NT2/D1 (cell line): Measurements from ENCODE around the gene SLC28A2.
"Not testable (repeated sequence)": the region's sequence is repeated elsewhere in the genome, so short reads cannot be mapped to it uniquely, and the experiment has no call there.

ENCODE experiments used
- SUZ12 ChIP-seq: IDR thresholded peaks from 2 replicates; pipeline ENCODE4 v1.6.1; 2011; ENCODE audit not compliant: insufficient read length, insufficient read depth; ENCODE audit errors: extremely low read depth
- YY1 ChIP-seq: IDR thresholded peaks from 2 replicates; pipeline ENCODE4 v1.6.1; 2011; ENCODE audit not compliant: insufficient read length, insufficient read depth
- ZNF274 ChIP-seq: IDR thresholded peaks from 2 replicates; pipeline ENCODE4 v1.6.1; 2011; ENCODE audit warnings: mild to moderate bottlenecking, low read depth, low read length

DNA sequence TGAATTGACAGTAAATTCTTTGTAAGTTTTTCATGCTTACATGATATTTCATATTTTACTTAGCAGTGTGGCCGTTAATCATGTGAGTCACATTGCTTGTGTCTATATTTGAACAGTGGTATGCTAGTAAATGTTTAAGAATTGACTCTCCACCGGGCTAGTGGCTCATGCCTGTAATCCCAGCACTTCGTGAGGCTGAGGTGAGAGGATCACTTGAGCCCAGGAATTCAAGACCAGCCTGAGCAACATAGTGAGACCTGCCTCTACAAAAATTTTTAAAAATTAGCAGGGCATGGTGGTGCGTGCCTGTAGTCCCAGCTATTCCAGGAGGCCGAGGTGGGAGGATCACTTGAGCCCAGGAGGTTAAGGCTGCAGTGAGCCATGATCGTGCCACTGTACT lies 2.8 kb downstream of the SLC28A2 start:
- not testable (repeated sequence) for TF ChIP-seq YY1, ZNF274, SUZ12
